Measurements from ENCODE around the gene DNAL4.

Gene DNAL4, protein sequence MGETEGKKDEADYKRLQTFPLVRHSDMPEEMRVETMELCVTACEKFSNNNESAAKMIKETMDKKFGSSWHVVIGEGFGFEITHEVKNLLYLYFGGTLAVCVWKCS

DNA sequence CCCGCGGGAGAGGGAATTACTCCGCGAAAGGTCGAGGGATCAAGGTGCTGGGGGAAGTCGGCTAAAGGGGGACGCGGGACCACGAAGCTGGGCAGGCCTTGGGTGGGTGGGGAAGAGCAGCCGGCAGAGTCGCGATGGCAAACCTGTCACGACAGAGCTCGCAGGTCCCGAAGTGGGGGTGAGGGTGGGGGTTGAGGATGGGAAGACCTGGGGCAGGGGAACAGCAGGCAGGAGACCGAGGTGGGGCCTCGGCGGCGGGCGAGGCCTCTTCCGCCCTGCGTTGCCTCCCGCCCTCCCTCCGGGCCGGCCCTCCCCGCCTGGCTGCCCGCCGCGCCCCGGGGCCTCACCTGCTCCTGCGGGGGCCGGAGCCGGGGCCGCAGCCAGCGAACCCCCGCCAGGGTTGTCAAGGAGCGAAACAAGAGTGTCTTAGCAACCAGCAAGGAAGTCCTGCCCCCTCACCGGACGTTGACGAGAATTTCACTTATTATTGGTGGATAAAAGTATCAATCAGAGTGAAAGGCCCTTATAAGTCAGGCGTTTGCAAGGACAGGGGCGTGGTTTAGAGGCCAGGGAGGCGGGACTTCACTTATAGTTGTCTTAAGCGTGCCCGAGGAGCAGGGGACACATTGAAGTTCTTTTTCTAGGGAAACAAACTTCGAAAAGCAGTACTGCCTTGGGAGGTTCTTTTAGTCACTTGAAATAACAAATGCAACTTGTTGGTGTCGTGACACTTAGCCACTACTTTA is at the start of gene DNAL4:
TSS of gene DNAL4 (minus strand) at position 423 of the 746 bp plus-strand sequence. CDS start 11,412 bp downstream, outside the sequence.
- peak; percentile 96 for DNase-seq (ENCODE audit: low read depth)
- H3K4me3 ChIP-seq (ENCODE audit: low read depth, low read length) = peak within 1 kb of the TSS; percentile 80
- TF ChIP-seq, protein P1, sequence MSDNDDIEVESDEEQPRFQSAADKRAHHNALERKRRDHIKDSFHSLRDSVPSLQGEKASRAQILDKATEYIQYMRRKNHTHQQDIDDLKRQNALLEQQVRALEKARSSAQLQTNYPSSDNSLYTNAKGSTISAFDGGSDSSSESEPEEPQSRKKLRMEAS (IDR thresholded peaks at IDR 0.05; ENCODE audit: low read depth, low read length) = peak; percentile 33; the same call in 1 of the 2 replicates
- TF ChIP-seq, protein P2, sequence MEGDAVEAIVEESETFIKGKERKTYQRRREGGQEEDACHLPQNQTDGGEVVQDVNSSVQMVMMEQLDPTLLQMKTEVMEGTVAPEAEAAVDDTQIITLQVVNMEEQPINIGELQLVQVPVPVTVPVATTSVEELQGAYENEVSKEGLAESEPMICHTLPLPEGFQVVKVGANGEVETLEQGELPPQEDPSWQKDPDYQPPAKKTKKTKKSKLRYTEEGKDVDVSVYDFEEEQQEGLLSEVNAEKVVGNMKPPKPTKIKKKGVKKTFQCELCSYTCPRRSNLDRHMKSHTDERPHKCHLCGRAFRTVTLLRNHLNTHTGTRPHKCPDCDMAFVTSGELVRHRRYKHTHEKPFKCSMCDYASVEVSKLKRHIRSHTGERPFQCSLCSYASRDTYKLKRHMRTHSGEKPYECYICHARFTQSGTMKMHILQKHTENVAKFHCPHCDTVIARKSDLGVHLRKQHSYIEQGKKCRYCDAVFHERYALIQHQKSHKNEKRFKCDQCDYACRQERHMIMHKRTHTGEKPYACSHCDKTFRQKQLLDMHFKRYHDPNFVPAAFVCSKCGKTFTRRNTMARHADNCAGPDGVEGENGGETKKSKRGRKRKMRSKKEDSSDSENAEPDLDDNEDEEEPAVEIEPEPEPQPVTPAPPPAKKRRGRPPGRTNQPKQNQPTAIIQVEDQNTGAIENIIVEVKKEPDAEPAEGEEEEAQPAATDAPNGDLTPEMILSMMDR (IDR thresholded peaks at IDR 0.05; ENCODE audit: low read depth, low read length) = no peak

DNA sequence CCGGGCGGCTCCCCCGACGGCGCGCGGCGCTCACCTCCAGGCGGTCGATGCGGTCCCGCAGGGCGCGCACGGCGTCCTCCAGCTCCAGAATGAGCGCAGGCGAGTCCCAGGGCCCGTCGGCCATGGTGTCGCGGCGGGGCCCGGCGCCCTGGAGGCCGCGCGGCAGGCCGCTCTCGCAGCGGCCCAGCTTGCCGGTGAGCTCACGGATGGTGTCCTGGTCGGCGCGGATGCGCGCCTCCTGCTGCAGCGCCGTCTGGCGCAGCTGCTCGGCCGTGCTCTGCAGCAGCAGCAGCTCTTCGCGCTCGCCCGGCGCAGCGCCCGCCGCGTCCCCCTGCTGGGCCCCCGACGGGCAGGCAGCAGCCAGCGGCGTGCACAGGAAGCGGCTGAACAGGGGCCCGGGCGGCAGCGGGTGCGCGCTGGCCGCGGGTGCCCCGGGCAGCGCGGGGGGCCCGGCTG is 49.3 kb upstream of the DNAL4 start:
- TF ChIP-seq POLR2A (IDR thresholded peaks at IDR 0.05; ENCODE audit: extremely low read depth, insufficient read length) (no peak), MYC (IDR thresholded peaks at IDR 0.05; ENCODE audit: low read depth, low read length) (no peak)
- TF ChIP-seq, protein P1 (IDR thresholded peaks at IDR 0.05; ENCODE audit: low read depth, low read length) = no peak
- TF ChIP-seq, protein P2 (IDR thresholded peaks at IDR 0.05; ENCODE audit: low read depth, low read length) = no peak
- peak; percentile 80 for DNase-seq (ENCODE audit: low read depth)
- no peak overlapping the region for H3K4me3 ChIP-seq (ENCODE audit: low read depth, low read length)

DNA sequence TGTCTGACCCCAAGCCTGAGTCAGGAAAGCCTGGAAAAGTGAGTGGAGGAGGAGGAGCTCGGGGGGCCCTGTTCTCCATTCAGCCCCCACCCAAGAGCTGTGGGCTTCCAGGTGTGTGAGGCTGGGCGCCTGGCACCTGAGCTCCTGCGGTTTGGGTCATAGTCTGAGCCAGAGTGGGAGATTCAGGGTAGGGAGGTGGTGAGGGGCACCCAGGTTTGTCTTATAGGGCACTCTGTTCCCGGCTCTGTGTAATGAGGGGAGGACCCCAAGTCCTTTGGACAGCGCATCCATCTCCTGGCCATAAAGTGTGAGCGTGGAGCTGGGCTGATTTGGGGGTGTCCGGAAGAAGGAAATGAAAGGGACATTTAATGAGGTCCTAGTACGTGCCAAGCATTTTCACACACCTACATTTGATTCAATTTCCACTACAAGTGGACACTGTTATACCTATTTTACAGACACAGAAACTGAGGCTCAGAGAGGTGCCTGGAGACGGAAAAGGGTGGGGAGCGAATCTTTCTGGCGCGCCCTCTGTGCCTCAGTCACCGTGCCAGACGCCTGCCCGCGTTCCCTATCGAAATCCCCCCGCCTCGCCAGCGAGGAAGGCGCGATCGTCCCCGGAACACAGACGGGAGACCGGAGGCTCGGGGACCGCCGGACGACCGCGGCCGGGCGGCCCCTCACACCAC is 48.7 kb upstream of the DNAL4 start:
- DNase-seq (ENCODE audit: low read depth) = no peak
- H3K4me3 ChIP-seq (ENCODE audit: low read depth, low read length) = no peak overlapping the region

DNA sequence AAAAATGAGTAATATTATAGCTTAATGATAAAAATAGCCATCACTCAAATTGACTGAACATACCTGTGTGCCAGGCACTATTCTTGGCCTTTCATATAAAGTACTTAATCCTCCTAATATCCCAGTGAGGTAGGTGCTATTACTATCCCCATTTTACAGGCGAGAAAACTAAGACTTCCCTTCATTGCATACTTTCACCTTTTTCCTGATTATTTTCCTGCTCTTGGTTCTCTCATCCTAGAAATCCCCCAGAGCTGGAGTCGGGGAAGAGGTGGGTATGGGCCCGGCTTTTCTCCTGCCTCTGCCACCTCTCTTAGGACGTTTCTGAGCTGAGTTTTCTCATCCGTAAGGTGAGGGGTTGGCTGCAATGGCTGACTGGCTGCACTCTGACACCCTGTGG is 47.7 kb upstream of the DNAL4 start:
- no peak overlapping the region for H3K4me3 ChIP-seq (ENCODE audit: low read depth, low read length)
- no peak for DNase-seq (ENCODE audit: low read depth)
- TF ChIP-seq POLR2A (IDR thresholded peaks at IDR 0.05; ENCODE audit: extremely low read depth, insufficient read length) = no peak
- TF ChIP-seq MYC (IDR thresholded peaks at IDR 0.05; ENCODE audit: low read depth, low read length) = no peak
- TF ChIP-seq, protein P2 (IDR thresholded peaks at IDR 0.05; ENCODE audit: low read depth, low read length) = no peak
- TF ChIP-seq, protein P1 (IDR thresholded peaks at IDR 0.05; ENCODE audit: low read depth, low read length) = no peak

More for the DNA sequence above, 48.7 kb upstream of the DNAL4 start:
- TF ChIP-seq, protein P2 (IDR thresholded peaks at IDR 0.05; ENCODE audit: low read depth, low read length) = no peak
- no peak for TF ChIP-seq MYC (IDR thresholded peaks at IDR 0.05; ENCODE audit: low read depth, low read length)
- no peak for TF ChIP-seq POLR2A (IDR thresholded peaks at IDR 0.05; ENCODE audit: extremely low read depth, insufficient read length)
- TF ChIP-seq, protein P1 (IDR thresholded peaks at IDR 0.05; ENCODE audit: low read depth, low read length) = no peak

DNA sequence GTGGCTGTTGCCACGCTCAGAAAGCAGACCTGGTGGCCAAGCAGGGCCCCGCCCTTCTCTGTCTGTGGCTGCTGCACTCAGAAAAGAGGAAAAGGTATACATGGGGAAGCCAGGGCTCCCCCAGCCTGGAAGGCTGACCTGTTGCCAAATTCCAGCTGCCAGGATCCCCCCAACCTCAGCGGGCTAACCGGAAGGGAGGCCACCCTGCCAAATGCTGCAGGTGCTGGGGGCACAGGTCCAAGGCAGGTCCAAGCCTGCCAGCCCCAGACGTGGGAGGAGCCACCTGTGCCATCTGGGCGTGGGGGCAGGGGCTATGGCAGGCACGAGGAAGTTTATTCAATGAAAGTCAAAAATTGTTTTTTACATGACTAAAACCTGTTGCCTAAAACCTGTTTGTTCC is 47.3 kb upstream of the DNAL4 start:
- no peak for DNase-seq (ENCODE audit: low read depth)
- TF ChIP-seq MYC (IDR thresholded peaks at IDR 0.05; ENCODE audit: low read depth, low read length) = no peak
- TF ChIP-seq POLR2A (IDR thresholded peaks at IDR 0.05; ENCODE audit: extremely low read depth, insufficient read length) = no peak
- TF ChIP-seq, protein P1 (IDR thresholded peaks at IDR 0.05; ENCODE audit: low read depth, low read length) = no peak
- TF ChIP-seq, protein P2 (IDR thresholded peaks at IDR 0.05; ENCODE audit: low read depth, low read length) = no peak
- no peak overlapping the region for H3K4me3 ChIP-seq (ENCODE audit: low read depth, low read length)

Data from NB4 (cell line).